Stimulated activated CD4-positive, alpha-beta T cell treated with anti-CD3 and anti-CD28 coated beads, Interleukin-2, amount 100 ng/mL, for 4 hours (primary cell): ENCODE data around the gene SDHAF1.
"Not testable (repeated sequence)": the region's sequence is repeated elsewhere in the genome, so short reads cannot be mapped to it uniquely, and the experiment has no call there.

Source experiments
- DNase-seq: peaks from one replicate; pipeline ENCODE4 v3.0.0-alpha.2; 2020; ENCODE audit warnings: low read depth

SDHAF1 gene, protein sequence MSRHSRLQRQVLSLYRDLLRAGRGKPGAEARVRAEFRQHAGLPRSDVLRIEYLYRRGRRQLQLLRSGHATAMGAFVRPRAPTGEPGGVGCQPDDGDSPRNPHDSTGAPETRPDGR

DNA sequence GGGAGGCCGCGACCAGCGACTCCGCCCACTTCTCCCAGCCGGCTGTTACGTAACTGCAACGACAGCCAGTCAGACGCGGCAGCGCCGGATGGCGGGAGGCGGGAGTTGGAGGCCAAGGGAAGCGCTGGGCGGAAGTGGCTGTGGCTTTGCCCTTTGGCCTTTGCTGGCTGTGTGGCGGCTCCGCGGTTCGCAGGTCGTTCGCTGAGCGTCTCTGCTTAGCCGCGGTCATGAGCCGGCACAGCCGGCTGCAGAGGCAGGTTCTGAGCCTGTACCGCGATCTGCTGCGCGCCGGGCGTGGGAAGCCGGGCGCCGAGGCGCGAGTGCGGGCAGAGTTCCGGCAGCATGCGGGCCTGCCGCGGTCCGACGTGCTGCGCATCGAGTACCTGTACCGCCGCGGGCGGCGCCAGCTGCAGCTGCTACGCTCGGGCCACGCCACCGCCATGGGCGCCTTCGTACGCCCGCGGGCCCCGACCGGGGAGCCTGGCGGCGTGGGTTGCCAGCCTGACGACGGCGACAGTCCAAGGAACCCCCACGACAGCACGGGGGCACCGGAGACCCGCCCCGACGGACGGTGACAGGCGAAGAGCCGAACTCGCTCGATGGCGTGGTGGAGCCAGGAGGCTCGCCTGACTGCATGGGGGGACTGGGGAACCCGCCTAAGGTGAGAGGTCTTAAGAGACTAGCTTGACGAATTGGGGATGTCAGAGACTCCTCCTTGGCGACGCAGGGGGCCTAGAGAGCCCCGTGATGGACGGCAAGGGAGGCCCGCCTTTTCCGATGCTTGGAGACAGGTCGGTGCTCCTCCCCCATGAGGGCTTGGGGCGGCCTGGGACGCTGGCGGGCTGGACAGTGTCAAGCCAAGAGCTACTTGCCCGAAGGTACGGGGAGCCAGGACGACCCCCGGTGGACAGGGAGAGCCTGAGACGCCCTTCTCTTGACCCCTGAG is at the start of gene SDHAF1:
SDHAF1 (plus strand) TSS at position 141 of the 946 bp plus-strand sequence; CDS start at position 228, 87 bp downstream.
- peak; percentile 90 for DNase-seq

DNA sequence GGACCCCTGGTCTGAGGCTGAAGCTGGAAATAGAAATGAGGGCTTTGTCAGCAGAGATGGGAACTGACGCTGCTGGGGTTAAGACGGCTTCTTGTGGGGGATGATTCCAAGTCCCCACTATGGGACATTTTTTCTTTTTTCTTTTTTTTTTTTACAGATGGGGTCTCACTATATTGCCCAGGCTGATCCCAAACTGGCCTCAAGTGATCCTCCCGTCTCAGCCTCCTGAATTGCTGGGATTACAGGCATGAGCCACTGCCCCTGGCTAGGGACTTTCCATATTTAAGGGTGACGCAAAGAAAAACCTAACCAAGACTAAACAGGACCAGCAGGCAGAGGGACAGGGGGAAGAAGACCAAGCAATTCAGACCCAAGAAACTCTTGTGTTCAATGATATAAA is 48.8 kb upstream of the SDHAF1 start:
- DNase-seq: no peak

DNA sequence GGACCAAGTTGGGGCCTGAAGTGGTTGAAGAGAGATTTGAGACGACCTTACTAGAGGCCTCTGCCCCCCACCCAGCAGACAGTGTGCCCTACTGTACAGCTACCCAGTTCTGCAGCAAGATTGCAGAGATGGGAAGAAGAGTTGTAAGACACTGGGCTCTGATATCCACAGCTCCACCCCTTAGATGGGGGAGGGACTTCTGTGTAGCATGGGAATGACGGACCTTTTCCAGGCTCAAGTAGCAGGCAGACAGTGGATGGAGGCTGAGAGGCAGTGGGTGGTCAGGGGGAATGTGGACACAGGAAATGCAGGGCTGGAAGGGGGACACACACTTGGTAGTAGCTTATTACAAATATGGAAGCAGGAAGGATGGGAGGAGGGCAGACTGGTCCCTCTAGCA is 45.9 kb upstream of the SDHAF1 start:
- DNase-seq: no peak

DNA sequence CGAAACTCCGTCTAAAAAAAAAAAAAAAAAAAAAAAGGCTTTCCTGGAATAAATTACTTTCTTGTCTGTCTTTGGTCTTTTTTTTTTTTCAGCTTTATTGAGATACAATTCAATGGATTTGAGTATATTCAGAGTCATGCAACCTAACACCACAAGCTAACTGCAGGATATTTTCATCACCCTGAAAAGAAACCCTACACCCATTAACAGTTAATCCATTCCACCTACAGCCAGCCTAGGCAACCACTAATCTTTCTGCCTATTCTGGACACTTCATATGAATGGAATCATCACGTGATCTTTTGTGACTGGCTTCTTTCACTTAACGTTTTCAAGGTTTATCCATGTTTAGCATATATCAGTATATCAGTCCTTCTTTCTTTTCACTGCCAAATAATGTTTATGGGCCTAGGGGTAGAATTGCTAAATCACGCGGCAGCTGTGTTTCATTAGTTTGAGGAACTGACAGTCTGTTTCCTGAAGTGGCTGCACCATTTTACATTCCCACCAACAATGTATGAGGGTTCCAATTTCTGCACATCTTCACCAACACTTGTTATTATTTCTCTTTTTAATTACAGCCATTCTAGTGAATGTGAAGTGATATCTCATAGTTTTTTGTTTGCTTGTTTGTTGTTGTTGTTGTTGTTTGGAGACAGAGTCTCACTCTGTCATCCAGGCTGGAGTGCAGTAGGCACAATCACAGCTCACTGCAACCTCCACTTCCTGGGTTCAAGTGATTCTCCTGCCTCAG is 38.9 kb upstream of the SDHAF1 start:
- DNase-seq: no peak

DNA sequence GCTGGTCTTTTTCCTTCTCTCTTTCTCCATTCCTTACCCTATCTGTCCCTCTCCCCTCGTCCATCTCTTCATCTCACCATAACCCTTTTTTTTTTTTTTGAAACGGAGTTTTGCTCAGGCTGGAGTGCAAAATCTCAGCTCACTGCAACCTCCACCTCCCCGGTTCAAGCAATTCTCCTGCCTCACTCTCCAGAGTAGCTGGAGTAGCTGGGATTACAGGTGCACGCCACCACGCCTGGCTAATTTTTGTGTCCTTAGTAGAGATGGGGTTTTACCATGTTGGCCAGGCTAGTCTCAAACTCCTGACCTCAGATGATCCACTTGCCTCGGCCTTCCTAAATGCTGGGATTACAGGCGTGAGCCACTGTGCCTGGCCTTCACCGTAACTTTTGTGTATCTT is 37.6 kb upstream of the SDHAF1 start:
- DNase-seq: not testable (repeated sequence)

DNA sequence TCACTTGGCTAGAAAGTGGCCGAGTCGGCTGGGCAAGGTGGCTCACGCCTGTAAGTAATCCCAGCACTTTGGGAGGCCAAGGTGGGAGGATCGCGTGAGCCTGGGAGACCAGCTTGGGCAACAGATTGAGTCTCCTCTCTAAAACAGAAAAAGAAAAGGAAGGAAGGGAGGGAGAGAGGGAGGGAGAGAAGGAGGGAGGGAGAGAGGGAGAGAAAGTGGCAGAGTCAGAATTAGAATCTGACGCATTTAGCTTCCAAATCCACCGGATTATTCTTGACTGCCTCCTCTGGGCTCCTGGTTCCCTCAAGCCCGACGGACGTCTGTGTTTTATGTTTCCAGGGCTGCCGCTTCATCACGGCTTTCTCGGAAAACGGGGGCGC is 36.3 kb upstream of the SDHAF1 start:
- no peak for DNase-seq

DNA sequence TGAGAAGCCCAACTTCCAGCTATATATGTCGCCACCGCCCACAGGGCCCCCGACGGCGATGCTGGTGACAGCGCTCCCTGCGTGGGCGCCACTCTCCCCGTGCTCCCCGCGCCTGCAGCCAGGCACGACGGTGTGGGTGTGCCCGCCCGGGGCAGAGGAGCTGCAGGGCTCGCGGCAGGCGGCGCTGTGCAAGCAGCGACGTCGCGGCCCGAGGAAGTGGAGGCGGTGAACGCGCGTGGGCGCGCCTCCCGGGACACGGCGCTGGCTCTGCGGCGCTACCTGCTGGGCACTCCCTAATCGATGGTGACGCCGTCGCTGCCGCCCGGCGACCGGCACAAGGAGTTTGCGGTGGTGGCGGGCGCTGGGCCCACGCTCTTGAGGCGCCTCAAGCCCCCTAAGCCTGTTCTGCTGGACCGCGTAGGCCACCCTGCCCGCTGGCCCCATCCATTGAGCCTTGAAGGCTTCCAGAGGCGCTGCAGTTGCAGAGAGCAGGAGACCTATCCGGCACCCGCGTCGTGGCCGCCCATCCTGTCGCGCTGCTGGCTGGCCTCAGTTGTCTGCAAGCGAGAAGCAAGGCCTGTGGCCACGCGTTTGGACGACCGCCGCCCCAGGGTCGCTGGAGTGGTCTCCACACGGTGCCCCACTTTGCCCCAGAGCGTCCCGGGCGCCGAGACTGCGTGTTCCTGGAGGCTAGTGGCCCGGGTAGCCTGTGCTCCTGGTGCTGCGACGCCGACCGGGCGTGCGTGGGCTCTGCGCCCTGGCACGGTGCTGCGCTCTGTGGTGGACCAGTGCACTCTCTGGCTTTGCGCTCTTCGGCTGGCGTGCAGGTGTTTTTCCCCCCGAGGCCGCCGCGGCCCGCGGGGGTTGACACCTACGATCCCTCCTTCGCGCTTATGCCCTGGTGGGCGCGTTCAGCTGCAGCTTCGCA is 35.7 kb upstream of the SDHAF1 start:
- DNase-seq: peak; percentile 94

DNA sequence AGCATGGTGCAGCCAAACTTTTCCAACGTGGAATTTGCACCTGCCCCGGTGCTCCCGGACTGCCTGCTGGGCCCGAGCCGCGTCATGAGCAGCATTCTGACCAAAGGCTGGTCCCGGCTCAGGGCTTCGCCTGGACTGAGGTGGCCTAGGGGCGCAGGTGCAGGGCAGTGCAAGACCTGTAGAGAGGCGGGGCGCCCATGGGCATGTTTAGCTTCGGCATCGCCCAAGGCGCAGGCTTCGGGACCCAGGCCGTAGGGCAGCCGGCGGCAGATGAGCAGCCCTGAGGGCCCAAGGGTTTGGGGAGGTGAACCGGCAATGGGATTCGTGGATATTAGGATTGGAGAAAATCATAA is 35.0 kb upstream of the SDHAF1 start:
- no peak for DNase-seq

DNA sequence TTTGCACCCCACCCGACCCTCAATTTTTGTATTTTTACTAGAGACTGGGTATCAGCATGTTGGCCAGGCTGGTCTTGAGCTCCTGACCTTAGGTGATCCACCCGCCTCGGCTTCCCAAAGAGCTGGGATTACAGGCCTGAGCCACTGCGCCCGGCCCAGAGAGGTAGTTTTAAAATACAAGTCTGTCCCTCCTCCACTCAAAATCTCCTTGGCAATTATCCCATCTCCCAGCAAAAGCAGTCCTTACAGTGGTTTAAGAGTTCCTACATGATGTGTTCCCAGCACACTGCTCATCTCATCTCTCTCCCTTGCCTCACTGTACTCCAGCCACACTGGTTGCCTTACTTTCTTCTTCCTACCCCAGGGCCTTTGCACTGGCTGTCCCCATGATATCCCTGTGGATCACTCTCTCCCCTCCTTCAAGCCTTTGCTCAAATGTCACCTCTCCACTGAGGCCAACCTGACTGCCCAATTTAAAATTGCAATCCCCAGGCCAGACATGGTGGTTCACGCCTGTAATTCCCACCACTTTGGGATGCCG is 34.5 kb upstream of the SDHAF1 start:
- no peak for DNase-seq

DNA sequence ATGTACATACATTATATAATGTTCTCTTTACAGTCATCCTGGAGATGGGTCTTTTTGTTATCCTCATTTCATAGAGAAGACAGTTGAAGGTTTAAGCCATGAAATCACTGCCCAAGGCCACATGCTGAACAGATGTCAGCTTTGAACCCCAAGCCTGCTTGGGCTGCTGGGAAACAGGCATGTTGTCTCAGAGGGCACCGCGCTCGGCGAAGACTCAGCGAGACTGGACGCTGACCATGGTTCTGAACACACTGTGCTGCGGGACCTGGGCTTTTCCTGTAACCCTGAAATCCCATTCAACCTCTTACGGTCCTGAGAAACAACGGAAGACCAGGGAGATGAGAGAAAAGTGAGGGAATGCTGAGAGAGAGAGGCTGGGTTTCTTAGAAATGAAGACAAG is 31.5 kb upstream of the SDHAF1 start:
- no peak for DNase-seq

DNA sequence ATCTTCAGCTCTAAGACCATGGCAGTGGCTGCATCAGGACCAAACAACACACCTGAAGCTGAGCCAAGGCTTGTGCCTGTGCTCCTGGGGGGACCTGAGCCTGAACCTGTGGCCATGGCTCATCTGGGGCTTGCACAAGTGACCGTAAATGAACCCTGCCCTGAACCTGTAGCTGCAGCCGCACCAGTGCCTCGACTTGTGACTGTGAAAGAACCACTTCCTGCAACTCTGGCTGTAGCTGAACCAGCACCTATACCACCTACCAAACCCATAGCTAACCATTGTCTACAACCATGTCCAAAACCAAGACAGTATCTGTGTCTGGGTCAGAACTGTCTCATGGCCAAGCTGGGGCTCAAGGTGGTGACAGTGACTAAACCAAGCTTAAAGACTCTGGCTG is 28.2 kb upstream of the SDHAF1 start:
- no peak for DNase-seq

DNA sequence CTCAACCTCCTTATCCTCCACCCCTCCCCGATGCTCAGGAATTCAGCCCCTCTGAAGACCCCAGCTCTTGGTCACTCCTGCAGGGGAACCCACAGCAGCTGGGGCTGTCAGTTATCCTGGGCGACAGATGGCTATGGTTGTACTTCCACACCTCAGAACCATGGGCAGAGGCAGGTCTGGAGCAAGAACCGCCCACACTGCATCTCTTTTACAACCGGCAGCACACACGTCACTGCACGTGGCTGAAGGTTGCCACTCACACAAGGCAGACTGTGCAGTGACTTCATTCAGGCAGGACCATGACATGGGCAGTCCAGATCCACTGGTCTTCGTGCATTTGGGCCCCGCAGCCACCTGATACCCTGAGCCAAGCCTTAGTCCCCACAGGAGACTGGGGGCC is 21.5 kb upstream of the SDHAF1 start:
- no peak for DNase-seq

DNA sequence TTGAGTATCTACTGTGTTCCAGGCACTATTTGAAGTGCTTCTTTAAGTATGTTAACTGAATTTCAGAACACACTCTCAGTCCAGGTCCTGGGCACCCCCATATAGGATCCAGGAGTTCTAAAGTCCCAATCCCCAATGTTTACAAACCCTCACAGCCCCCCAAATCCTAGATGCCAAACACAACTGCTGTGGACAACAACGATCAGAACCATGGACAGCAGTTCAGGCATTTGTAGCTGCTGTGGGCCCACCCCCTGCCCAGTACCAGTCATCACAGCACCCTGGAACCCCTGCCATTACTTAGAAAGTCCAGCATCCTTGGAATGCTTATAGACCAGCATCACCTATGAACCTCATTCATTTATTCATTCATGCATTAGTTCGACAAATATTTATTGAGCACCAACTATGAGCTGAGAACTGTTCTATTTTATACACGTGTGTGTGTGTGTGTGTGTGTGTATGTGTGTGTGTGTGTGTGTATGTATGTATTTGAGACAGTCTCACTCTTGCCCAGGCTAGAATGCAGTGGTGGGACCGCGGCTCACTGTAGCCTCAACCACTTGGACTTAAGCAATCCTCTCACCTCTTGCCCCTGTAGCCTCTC is 19.3 kb upstream of the SDHAF1 start:
- DNase-seq: no peak

DNA sequence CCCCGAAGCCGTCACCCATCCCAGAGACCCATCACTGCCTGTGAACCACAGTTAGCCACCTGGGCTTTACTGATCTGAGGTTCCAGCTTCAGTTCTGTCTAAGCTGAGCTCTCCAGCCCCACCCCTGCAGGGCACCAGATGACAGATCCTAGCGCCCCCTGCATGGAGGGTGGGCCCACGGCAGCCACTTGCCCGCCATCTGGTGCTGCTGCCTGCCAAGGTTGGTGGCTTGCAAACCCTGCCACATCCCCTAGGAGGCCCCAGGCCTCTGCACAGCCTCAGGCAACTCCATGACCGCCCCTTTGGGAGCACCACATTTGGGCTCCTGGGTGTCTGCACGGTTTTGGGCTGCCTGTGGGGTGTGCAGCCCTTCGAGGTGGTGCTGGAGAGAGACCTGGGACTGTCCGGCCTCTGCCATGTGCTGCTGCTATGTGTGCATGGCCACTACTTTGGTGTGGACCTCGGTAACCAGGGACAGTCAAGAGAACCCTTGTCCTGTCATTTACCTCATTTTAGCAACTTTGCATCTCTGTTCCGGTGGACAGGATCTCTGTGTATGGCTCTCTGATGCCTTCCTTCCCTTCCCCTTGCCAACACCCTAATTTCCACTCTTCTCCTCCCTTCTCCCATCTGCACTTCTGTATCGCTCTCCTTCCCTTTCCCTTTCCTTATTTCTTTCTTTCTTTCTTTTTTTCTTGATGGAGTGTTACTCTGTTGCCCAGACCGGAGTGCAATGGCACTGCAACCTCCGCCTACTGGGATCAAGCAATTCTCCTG is 17.4 kb upstream of the SDHAF1 start:
- no peak for DNase-seq

DNA sequence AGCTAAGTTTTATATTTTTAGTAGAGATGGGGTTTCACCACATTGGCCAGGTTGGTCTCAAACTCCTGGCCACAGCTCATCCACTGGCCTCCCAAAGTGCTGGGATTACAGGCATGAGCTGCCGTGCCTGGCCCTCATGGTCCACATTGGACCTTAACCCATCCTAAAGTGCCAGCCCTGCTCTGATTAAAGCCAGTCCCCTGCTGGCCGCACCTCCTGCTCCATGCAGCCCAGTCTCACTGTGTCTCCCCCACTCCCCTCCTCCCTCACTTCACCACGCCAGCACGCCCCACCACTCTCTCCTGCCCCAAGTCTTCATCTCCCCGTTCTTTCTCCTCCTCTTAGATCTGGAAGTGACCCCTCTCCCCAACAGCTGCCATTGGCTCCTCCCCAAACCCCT is 16.7 kb upstream of the SDHAF1 start:
- no peak for DNase-seq

DNA sequence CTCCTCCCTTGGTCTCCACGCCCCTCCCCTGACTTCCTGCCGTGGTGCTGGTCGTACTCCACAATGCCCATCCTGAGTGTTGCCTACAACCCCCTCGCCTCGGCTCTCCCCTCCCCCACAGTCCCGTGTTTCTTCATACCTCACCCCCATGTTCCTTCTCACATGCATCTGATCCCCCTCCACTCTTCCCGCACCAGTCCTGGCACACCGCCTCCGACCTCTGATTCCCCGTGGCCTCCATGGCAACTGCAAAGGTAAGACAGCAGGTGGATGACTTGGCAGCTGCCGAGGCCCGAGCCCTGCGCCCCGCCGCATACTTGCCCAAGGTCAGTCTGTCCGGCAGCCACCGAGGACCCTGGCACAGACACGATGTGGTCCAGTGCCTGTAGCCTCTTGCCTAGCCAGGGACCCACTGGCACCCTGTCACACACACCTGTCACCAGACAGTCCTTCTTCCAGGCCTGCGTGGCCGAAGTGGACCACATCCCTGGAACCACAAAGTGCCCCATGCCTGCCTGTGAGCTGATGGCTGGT is 16.1 kb upstream of the SDHAF1 start:
- DNase-seq: no peak

DNA sequence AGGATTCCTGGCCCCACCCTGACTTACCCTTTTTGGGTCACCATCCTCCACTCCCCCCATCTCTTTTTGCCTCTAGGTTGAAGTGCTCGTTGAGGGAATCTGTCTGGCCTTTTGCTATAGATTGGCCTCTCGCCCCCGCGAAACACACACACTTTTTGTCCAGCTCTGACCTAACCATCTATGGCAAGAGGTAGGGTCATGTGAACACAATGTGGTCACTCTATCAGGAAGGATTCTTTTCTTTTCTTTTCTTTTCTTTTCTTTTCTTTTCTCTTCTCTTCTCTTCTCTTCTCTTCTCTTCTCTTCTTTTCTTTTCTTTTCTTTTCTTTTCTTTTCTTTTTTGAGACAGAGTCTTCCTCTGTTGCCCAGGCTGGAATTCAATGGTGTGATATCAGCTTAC is 14.0 kb upstream of the SDHAF1 start:
- not testable (repeated sequence) for DNase-seq

DNA sequence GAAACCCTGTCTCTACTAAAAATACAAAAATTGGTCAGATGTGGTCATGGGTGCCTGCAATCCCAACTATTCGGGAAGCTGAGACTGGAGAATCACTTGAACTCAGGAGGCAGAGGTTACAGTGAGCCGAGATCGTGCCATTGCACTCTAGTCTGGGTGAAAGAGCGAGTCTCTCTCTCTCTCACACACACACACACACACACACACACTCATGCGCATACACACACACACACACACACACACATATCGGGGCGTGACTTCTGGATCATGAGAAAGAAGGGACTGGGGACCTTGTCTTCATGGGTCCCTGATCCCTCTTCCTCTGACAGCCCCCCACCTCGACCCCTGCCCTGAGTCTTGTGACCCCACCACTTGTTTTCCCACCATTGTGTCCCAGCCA is 11.8 kb upstream of the SDHAF1 start:
- DNase-seq: no peak

DNA sequence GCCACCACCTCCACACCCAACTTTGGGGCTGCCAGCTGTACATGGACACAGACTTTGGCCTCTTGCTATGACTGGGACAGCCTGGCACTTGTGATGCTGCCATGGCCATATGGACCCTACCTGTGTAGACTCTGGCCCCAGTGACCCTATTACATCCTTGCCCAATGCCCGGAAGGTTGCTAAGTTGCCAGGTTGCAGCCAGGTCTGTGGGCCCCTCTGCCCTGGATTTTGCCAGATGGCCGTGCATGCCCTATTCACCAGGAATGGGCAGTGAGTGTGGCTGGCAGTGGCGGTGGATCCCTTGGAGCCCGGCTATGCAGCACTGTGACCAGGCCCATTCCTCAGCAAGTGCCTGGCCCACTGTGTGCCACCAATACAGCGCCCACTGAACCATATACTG is 8.9 kb upstream of the SDHAF1 start:
- no peak for DNase-seq
